Motor neuron (in vitro differentiated cells): ENCODE results near the gene GTF3C4. TPM values are rescaled to one million over a fixed set of nuclear protein-coding genes. Genes with fewer than 3 reads are reported as not detected.

Source experiments
- ATAC-seq, 8 experiments: fragments of 200-7000 bp; cut with Tn5 transposase; replicated peaks in 6 of 8; 2 replicates each; pipeline ENCODE4 v1.8.0; 2021; ENCODE audit warnings: mild to moderate bottlenecking in 8 of 8, moderate library complexity in 8 of 8
- H3K27ac ChIP-seq, 2 donors: fragments of 250-450 bp; sonication (Bioruptor Pico); 2 replicates each; pipeline ENCODE4 v1.9.0; 2021; ENCODE audit warnings: antibody characterized with exemption in 2 of 2, mild to moderate bottlenecking in 2 of 2, moderate library complexity in 1 of 2
- H3K4me1 ChIP-seq, 2 donors: fragments of 250-450 bp; sonication (Bioruptor Pico); replicated peaks in 1 of 2; 2 replicates each; pipeline ENCODE4 v1.6.1; 2021; ENCODE audit warnings: antibody characterized with exemption in 2 of 2, mild to moderate bottlenecking in 2 of 2, moderate library complexity in 1 of 2
- H3K4me3 ChIP-seq, 5 donors: fragments of 250-450 bp; sonication (Bioruptor Pico); 2 replicates each; pipeline ENCODE4 v1.9.0; 2021; ENCODE audit warnings: antibody characterized with exemption in 5 of 5, mild to moderate bottlenecking in 5 of 5, moderate library complexity in 4 of 5
- WGBS, 10 experiments: fragments of 450-650 bp; shearing (Covaris generic); methylation state at CpG; one replicate each; pipeline ENCODE4 v1.0.0; 2022; 5-methylcytosine and 5-hydroxymethylcytosine counted together
- in situ Hi-C, 9 experiments: fragments of 400-800 bp; cut with MboI; loops; one replicate each; pipeline ENCODE4 v1.15.0; 2021; ENCODE audit warnings: low sequenced_read_pairs in 9 of 9, low pct_unique_long_range_greater_than_20kb in 2 of 9; ENCODE audit not compliant: unreplicated experiment in 9 of 9
- total RNA-seq, 8 experiments: library from RNA; unstranded; fragments of 300-600 nt; gene quantifications; 2 replicates each; pipeline versions ENCODE4 v1.2.3 to v1.2.4, GENCODE V29; 2022

GTF3C4 gene
- total RNA-seq, 8 experiments from 2014 or later, result 10.0 to 27.3 (median 16.2) TPM

GRCh38 chr9:132730054-132731033 lies 60.1 kb downstream of the GTF3C4 start:
- Histone ChIP-seq H3K27ac (no peak overlapping the region), H3K4me1 (no peaks in the 10 kb centered on the region), H3K4me3 (no peak overlapping the region)
- 20 to 100% (median 81%) methylated on average over 1 to 13 of the region's 16 CpGs; no CpG with 5 or more reads in 1 of the 10 experiments for WGBS, 10 experiments
- ATAC-seq, result no peak
- in situ Hi-C loops, result no loop called here

DNA sequence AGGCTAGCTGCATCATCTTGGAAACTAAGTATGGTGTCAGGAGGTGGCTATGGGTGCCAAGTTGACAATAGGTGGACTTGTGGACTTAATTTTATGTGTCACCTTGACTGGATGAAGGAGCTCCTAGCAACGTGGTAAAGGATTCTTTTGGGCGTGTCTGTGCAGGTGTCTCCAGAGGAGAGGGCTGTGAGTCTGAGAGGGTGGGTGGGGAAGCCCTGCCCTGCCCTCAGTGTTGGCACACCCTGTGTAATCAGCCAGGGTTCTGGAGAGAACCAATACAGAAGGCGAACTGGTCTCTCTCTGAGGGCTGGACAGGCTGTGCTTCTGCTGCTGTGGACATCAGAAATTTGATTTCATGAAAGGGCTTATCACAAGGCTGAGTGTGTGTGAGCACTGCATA lies 61.0 kb downstream of the GTF3C4 start:
- ATAC-seq, result no peak
- no peak overlapping the region for H3K4me3 ChIP-seq
- in situ Hi-C loops, result no loop called here
- WGBS, 10 experiments, result 40 to 80% methylated on average over 1 of the region's 3 CpGs; no CpG with 5 or more reads in 8 of the 10 experiments
- no peak overlapping the region for H3K27ac ChIP-seq
- no peaks in the 10 kb centered on the region for H3K4me1 ChIP-seq

- Histone ChIP-seq H3K4me1 (no peaks in the 10 kb centered on the region), H3K27ac (no peak overlapping the region), H3K4me3 (no peak overlapping the region)
- in situ Hi-C loops, result no loop called here
- peak in 4 of 8 experiments; percentile 6 to 95 (median 79) for ATAC-seq
- 10 to 83% (median 55%) methylated on average over 1 to 17 of the region's 17 CpGs for whole genome bisulfite sequencing, 10 experiments
Measured at GRCh38 chr9:132732326-132733259, 62.3 kb downstream of the GTF3C4 start.

GRCh38 chr9:132733260-132733815 lies 63.1 kb downstream of the GTF3C4 start:
- peak in 1 of 8 experiments; percentile 39 for ATAC-seq
- Histone ChIP-seq H3K4me1 (no peaks in the 10 kb centered on the region), H3K27ac (no peak overlapping the region), H3K4me3 (no peak overlapping the region)
- in situ Hi-C loops, result no loop called here
- 18 to 91% (median 40%) methylated on average over 2 to 15 of the region's 22 CpGs; no CpG with 5 or more reads in 5 of the 10 experiments for WGBS, 10 experiments

GRCh38 chr9:132739710-132740310 lies 69.5 kb downstream of the GTF3C4 start:
- WGBS, 10 experiments, result 67 to 95% (median 83%) methylated on average over 1 to 6 of the region's 9 CpGs; no CpG with 5 or more reads in 1 of the 10 experiments
- in situ Hi-C loops, result no loop called here
- no peak for ATAC-seq
- H3K27ac ChIP-seq, result no peak overlapping the region
- H3K4me3 ChIP-seq, result no peak overlapping the region
- H3K4me1 ChIP-seq, result peaks cover 13 to 18% of the 10 kb centered on the region in 2 donors

GRCh38 chr9:132740526-132741309 lies 70.5 kb downstream of the GTF3C4 start:
- Histone ChIP-seq H3K27ac (no peak overlapping the region), H3K4me1 (peaks cover 15 to 25% of the 10 kb centered on the region in 2 donors), H3K4me3 (no peak overlapping the region)
- 33 to 100% (median 93%) methylated on average over 1 to 5 of the region's 15 CpGs; no CpG with 5 or more reads in 3 of the 10 experiments for WGBS, 10 experiments
- ATAC-seq, result no peak
- in situ Hi-C loops, result no loop called here

DNA sequence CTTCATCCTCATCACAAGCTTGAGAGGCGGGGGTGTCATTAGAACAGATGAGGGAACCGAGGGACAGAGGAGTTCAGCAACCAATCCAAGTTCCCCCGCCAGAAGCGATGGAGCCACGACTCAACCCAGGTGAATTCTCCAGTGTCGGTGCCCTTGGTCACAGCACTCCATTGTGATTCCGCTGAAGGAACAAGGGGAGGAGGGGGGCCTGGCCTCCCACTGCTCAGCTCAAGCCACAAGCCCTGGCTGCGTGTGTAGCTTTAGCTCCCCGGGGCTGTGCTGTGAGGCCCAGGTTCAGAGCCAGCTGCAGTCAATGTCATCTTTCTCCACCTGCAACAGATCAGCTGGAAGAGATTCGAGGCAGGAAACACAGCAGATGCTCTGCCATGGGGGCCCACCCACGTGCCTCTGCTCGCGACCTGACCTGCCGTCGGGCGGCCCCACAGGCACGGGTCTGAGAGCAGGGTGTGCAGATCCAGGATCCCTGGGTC lies 72.6 kb downstream of the GTF3C4 start:
- no peak for ATAC-seq
- Histone ChIP-seq H3K27ac (no peak overlapping the region), H3K4me1 (peaks cover 15 to 25% of the 10 kb centered on the region in 2 donors), H3K4me3 (no peak overlapping the region)
- in situ Hi-C loops, result no loop called here
- 7 to 37% (median 30%) methylated on average over 3 to 6 of the region's 17 CpGs; no CpG with 5 or more reads in 6 of the 10 experiments for WGBS, 10 experiments

GRCh38 chr9:132743931-132744479 lies 73.7 kb downstream of the GTF3C4 start:
- peaks cover 15 to 25% of the 10 kb centered on the region in 2 donors for H3K4me1 ChIP-seq
- WGBS, 10 experiments, result 0 to 72% (median 25%) methylated on average over 1 to 11 of the region's 13 CpGs
- no peak overlapping the region for H3K27ac ChIP-seq
- in situ Hi-C loops, result no loop called here
- H3K4me3 ChIP-seq, result no peak overlapping the region
- ATAC-seq, result peak in 1 of 8 experiments; percentile 9

Other genes starting within 250 kb of the GTF3C4 start
- under 1 TPM in 5 of 8 experiments, not detected in 3; 0.14 to 0.80 (median 0.40) TPM for gene BARHL1, start 87.9 kb upstream of the GTF3C4 start, total RNA-seq
- gene DDX31, start 481 bp upstream of the GTF3C4 start, total RNA-seq, result 10 to 100 TPM in 7 of 8 experiments, 1 to 10 TPM in 1; 9.1 to 40.2 (median 13.5) TPM
- gene AK8, start 207.8 kb downstream of the GTF3C4 start, total RNA-seq, result 1 to 10 TPM in 3 of 8 experiments, under 1 TPM in 5; 0.64 to 6.6 (median 0.95) TPM
- gene SPACA9, start 208.4 kb downstream of the GTF3C4 start, total RNA-seq, result 10 to 100 TPM in 1 of 8 experiments, 1 to 10 TPM in 7; 5.0 to 18.7 (median 6.5) TPM